22Rv1 (cell line): ENCODE results near the gene HP1BP3.
A peak's percentile ranks its signal among the peaks of the same experiment; 100 is the strongest.

ENCODE experiments used
- H3K27ac ChIP-seq: fragments of 450-650 bp; 2 replicates; pipeline ENCODE4 v1.5.1; 2017
- CTCF ChIP-seq: fragments of 450-650 bp; IDR thresholded peaks from 2 replicates; pipeline ENCODE4 v1.5.1; 2017; ENCODE audit warnings: mild to moderate bottlenecking
- ZFX ChIP-seq: fragments of 450-650 bp; IDR thresholded peaks from 2 replicates; pipeline ENCODE4 v1.6.1; 2017; ENCODE audit warnings: antibody characterized with exemption, borderline replicate concordance

Gene HP1BP3

GRCh38 chr1:20715406-20715805 lies 71.7 kb downstream of the HP1BP3 start:
- no peak for TF ChIP-seq ZFX
- TF ChIP-seq CTCF, result no peak
- no peak overlapping the region for H3K27ac ChIP-seq

GRCh38 chr1:20713440-20713839 lies 73.7 kb downstream of the HP1BP3 start:
- TF ChIP-seq CTCF, result no peak
- TF ChIP-seq ZFX, result no peak

GRCh38 chr1:20712215-20712577 lies 74.9 kb downstream of the HP1BP3 start:
- TF ChIP-seq CTCF (no peak), ZFX (no peak)
- no peak overlapping the region for H3K27ac ChIP-seq

More at GRCh38 chr1:20713440-20713839, 73.7 kb downstream of the HP1BP3 start:
- no peak overlapping the region for H3K27ac ChIP-seq

GRCh38 chr1:20711285-20712214 lies 75.6 kb downstream of the HP1BP3 start:
- TF ChIP-seq CTCF (peak; percentile 14; the same call in 1 of the 2 replicates), ZFX (no peak)
- H3K27ac ChIP-seq, result no peak overlapping the region

- TF ChIP-seq CTCF (no peak), ZFX (no peak)
- no peak overlapping the region for H3K27ac ChIP-seq
These were observed 76.4 kb downstream of the HP1BP3 start for GRCh38 chr1:20710469-20711284.

- TF ChIP-seq CTCF (no peak), ZFX (no peak)
- H3K27ac ChIP-seq, result no peak overlapping the region
These were observed 77.2 kb downstream of the HP1BP3 start for GRCh38 chr1:20709868-20710267.
